PC-9 (cell line): ENCODE measurements around the gene GET3. TPM values are rescaled to one million over a fixed set of nuclear protein-coding genes. Genes with fewer than 3 reads are reported as not detected.

Experiments
- BruUV-seq: library from RNA; stranded (reverse); fragments of 400-500 nt; replicated peaks from 2 replicates; lab custom pipeline; 2021; lab: Mats Ljungman, UMichigan
- CTCF ChIA-PET: fragments of 300-600 bp; sonication (Branson Sonifier 250); formaldehyde crosslinking; loops from one replicate; lab custom pipeline; 2022; ENCODE audit warnings: antibody characterized with exemption; lab: Charles Lee
- POLR2A ChIA-PET: fragments of 300-600 bp; sonication (Branson Sonifier 250); formaldehyde crosslinking; loops from one replicate; lab custom pipeline; 2022; ENCODE audit warnings: antibody characterized with exemption; ENCODE audit not compliant: unreplicated experiment; lab: Charles Lee
- DNase-seq, 2 experiments: peaks; one replicate each; pipeline versions ENCODE4 v3.0.0 to v3.0.0-alpha.2; 2015 to 2022; ENCODE audit warnings: mixed read lengths in 1 of 2
- H2AFZ ChIP-seq: fragments of 200-600 bp; sonication (generic); 2 replicates; pipeline ENCODE4 v1.8.1; 2017; ENCODE audit warnings: antibody characterized with exemption
- H3F3A ChIP-seq: fragments of 200-600 bp; sonication (generic); 2 replicates; pipeline ENCODE4 v1.8.1; 2017; ENCODE audit warnings: antibody characterized with exemption, mild to moderate bottlenecking, low read depth; ENCODE audit not compliant: insufficient read depth
- H3K27ac ChIP-seq: fragments of 200-600 bp; sonication (generic); 2 replicates; pipeline ENCODE4 v1.6.1; 2016; ENCODE audit warnings: mixed run types
- H3K27me3 ChIP-seq: fragments of 200-600 bp; sonication (generic); 2 replicates; pipeline ENCODE4 v1.6.1; 2016; ENCODE audit warnings: low read depth, mixed run types; ENCODE audit not compliant: insufficient read depth
- H3K36me3 ChIP-seq: fragments of 200-600 bp; sonication (generic); 2 replicates; pipeline ENCODE4 v1.6.1; 2016; ENCODE audit warnings: low read depth, mixed run types
- H3K4me1 ChIP-seq: fragments of 200-600 bp; sonication (generic); replicated peaks from 2 replicates; pipeline ENCODE4 v1.6.1; 2016; ENCODE audit warnings: mixed run types; ENCODE audit not compliant: insufficient read depth
- H3K4me2 ChIP-seq: fragments of 200-600 bp; sonication (generic); 2 replicates; pipeline ENCODE4 v1.6.1; 2017; ENCODE audit warnings: mixed run types
- H3K4me3 ChIP-seq: fragments of 200-600 bp; sonication (generic); 2 replicates; pipeline ENCODE4 v1.6.1; 2016; ENCODE audit warnings: mixed run types
- H3K79me2 ChIP-seq: fragments of 200-600 bp; sonication (generic); 2 replicates; pipeline ENCODE4 v1.6.1; 2017; ENCODE audit warnings: low read depth, mixed run types
- H3K9me2 ChIP-seq: fragments of 200-600 bp; sonication (generic); 2 replicates; pipeline ENCODE4 v1.8.1; 2017; ENCODE audit warnings: mild to moderate bottlenecking; ENCODE audit not compliant: insufficient read depth
- H3K9me3 ChIP-seq: fragments of 200-600 bp; sonication (generic); 2 replicates; pipeline ENCODE4 v1.8.1; 2016; ENCODE audit warnings: low read depth; ENCODE audit not compliant: insufficient read depth
- H4K20me1 ChIP-seq: fragments of 200-600 bp; sonication (generic); 2 replicates; pipeline ENCODE4 v1.8.1; 2017; ENCODE audit not compliant: insufficient read depth
- EZH2 ChIP-seq: fragments of 200-600 bp; sonication (generic); IDR thresholded peaks from 2 replicates; pipeline ENCODE4 v1.8.0; 2017; ENCODE audit warnings: antibody characterized with exemption, low read depth
- intact Hi-C: fragments of 100-400 bp; cut with micrococcal nuclease; formaldehyde crosslinking; loops from one replicate; pipeline ENCODE4 v1.10.0; 2022; ENCODE audit not compliant: unreplicated experiment
- total RNA-seq: library from RNA; stranded (reverse); gene quantifications from 2 replicates; pipeline ENCODE4 v1.2.3, GENCODE V29; 2021
- TF ChIP-seq, protein P1 (sequence below): fragments of 200-600 bp; sonication (generic); conservative IDR thresholded peaks from 2 replicates; pipeline ENCODE4 v1.6.1; 2017; ENCODE audit warnings: mixed run types, antibody characterized with exemption, mild to moderate bottlenecking, moderate library complexity

GET3 gene
- total RNA-seq, 1 experiment from 2014 or later: 81.9 TPM

DNA sequence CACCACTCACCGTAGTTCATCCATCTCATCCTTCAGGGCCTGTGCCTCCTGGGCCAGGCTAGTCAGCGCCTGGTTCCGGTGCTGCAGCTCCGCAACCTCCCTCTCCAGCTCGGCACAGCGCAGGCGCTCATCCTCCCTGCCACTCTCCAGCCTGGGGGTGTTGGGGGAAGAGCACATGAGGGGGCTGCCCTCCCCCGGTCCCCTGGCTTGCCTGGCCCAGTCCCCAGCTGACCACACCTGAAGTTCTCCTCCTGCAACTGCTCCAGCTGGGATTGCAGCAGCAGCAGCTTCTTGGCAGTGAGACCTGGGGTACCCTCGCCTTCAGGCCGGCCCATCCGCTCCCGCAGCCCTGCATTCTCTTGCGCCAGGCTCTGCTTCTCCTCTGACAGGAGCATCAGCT, 33.6 kb downstream of the GET3 start:
- DNase-seq: no peak
- H3K36me3 ChIP-seq: peaks cover 13% of the 10 kb centered on the region; the same call in 1 of the 2 replicates
- H3K27me3 ChIP-seq: no peaks in the 10 kb centered on the region
- H3K79me2 ChIP-seq: peaks cover 29% of the 10 kb centered on the region
- H3K4me1 ChIP-seq: peaks cover 16% of the 10 kb centered on the region
- intact Hi-C loops: no loop called here
- ChIA-PET CTCF (no interaction called here), POLR2A (no interaction called here)
- no peak overlapping the region for H3K4me3 ChIP-seq
- H3K9me2 ChIP-seq: no peaks in the 10 kb centered on the region
- no peak overlapping the region for H3K4me2 ChIP-seq
- H3K27ac ChIP-seq: no peak overlapping the region
- peaks cover 45% of the 10 kb centered on the region for H3F3A ChIP-seq
- no peaks in the 10 kb centered on the region for H3K9me3 ChIP-seq
- BruUV-seq: no TSS peak
- TF ChIP-seq EZH2: no peak
- no peak overlapping the region for H2AFZ ChIP-seq
- peaks cover 3% of the 10 kb centered on the region; the same call in 1 of the 2 replicates for H4K20me1 ChIP-seq

DNA sequence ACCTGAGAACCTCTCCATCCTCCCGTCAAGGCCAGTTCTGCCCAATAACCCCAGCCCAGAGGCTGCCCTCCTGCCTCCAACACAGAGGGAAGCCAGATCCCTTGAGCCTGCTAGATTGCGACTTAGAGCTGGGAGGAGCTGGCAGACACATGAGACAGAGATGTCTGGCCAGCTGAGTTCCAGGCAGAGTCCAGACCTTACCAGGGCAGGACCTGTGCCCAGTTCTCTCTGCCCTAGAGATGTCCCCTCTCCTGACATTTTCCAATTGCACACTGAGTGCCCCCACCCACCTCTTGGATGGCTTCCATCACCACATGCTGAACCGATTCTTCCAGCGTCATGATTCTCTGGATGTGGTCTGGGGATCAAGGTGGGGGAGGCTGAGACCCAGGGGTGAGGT, 35.0 kb downstream of the GET3 start:
- no peak for TF ChIP-seq EZH2
- TF ChIP-seq, protein P1, sequence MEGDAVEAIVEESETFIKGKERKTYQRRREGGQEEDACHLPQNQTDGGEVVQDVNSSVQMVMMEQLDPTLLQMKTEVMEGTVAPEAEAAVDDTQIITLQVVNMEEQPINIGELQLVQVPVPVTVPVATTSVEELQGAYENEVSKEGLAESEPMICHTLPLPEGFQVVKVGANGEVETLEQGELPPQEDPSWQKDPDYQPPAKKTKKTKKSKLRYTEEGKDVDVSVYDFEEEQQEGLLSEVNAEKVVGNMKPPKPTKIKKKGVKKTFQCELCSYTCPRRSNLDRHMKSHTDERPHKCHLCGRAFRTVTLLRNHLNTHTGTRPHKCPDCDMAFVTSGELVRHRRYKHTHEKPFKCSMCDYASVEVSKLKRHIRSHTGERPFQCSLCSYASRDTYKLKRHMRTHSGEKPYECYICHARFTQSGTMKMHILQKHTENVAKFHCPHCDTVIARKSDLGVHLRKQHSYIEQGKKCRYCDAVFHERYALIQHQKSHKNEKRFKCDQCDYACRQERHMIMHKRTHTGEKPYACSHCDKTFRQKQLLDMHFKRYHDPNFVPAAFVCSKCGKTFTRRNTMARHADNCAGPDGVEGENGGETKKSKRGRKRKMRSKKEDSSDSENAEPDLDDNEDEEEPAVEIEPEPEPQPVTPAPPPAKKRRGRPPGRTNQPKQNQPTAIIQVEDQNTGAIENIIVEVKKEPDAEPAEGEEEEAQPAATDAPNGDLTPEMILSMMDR: no peak
- H3K9me3 ChIP-seq: no peaks in the 10 kb centered on the region
- no peaks in the 10 kb centered on the region for H3K9me2 ChIP-seq
- H3K4me3 ChIP-seq: no peak overlapping the region
- peaks cover 13% of the 10 kb centered on the region; the same call in 1 of the 2 replicates for H3K36me3 ChIP-seq
- DNase-seq: no peak
- ChIA-PET POLR2A (no interaction called here), CTCF (no interaction called here)
- intact Hi-C loops: no loop called here
- no peak overlapping the region for H2AFZ ChIP-seq
- H3F3A ChIP-seq: peaks cover 53% of the 10 kb centered on the region
- no peak overlapping the region for H3K4me2 ChIP-seq
- peaks cover 24% of the 10 kb centered on the region for H3K4me1 ChIP-seq
- no peaks in the 10 kb centered on the region for H3K27me3 ChIP-seq
- BruUV-seq: no TSS peak
- peaks cover 3% of the 10 kb centered on the region; the same call in 1 of the 2 replicates for H4K20me1 ChIP-seq
- H3K27ac ChIP-seq: no peak overlapping the region
- peaks cover 36% of the 10 kb centered on the region for H3K79me2 ChIP-seq

DNA sequence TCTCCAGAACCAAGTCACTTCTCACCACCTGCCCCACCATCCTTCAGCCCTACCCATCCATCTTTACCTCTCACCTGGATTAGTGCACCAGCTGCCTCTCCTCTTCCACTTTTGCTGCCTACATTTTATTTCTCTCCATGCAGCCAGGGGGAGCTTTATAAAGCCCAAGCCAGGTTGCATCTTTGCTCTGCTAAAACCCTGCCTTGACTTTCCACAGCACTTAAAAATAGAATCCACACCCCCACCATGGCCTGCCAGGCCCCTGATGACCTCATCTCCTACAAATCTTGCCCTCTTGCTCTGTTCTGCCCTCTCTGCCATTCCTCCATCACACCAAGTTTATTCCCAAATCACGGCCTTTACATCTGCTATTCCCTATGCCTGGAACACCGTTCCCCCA, 36.3 kb downstream of the GET3 start:
- ChIA-PET POLR2A (interaction anchor here (1.1 kb wide), 1 partner anchor 22 kb away, joined by 5 read pairs; no protein-coding TSS in a partner anchor), CTCF (interaction anchor here (1.0 to 1.3 kb wide), 2 partner anchors 7 to 23 kb away, joined by 4 to 6 read pairs; no protein-coding TSS in a partner anchor)
- no TSS peak for BruUV-seq
- TF ChIP-seq EZH2: no peak
- TF ChIP-seq, protein P1: peak; percentile 46; the same call in 1 of the 2 replicates
- peak overlapping the region; percentile 95 for H3K4me2 ChIP-seq
- peaks cover 55% of the 10 kb centered on the region for H3F3A ChIP-seq
- H3K4me1 ChIP-seq: peaks cover 26% of the 10 kb centered on the region
- no peaks in the 10 kb centered on the region for H3K9me2 ChIP-seq
- H3K36me3 ChIP-seq: 0 out of 2 replicates have a peak, but pooled peaks cover 7% of the 10 kb centered on the region
- peak overlapping the region; percentile 70; the same call in 1 of the 2 replicates for H3K4me3 ChIP-seq
- H4K20me1 ChIP-seq: 0 out of 2 replicates have a peak, but pooled peaks cover 3% of the 10 kb centered on the region
- no peaks in the 10 kb centered on the region for H3K9me3 ChIP-seq
- peak overlapping the region; percentile 45 for H3K27ac ChIP-seq
- intact Hi-C loops: no loop called here
- peak in 1 of 2 experiments; percentile 50 for DNase-seq
- no peaks in the 10 kb centered on the region for H3K27me3 ChIP-seq
- no peak overlapping the region for H2AFZ ChIP-seq
- H3K79me2 ChIP-seq: peaks cover 37% of the 10 kb centered on the region
